ENCODE measurements around the gene DOCK4.
A peak's percentile ranks its signal among the peaks of the same experiment; 100 is the strongest.

Gene DOCK4

GRCh38 chr7:112005205-112005775 is 200.9 kb downstream of the DOCK4 start:
- DNase-seq (ENCODE audit: low spot score), result no peak

GRCh38 chr7:112001091-112001826 is 204.9 kb downstream of the DOCK4 start:
- DNase-seq (ENCODE audit: low spot score), result no peak

- no peak for DNase-seq (ENCODE audit: low spot score)
Measured at GRCh38 chr7:111998326-111998725, 207.9 kb downstream of the DOCK4 start.

GRCh38 chr7:111997546-111997945 is 208.7 kb downstream of the DOCK4 start:
- no peak for DNase-seq (ENCODE audit: low spot score)

- no peak for DNase-seq (ENCODE audit: low spot score)
Measured at GRCh38 chr7:111992601-111993000, 213.6 kb downstream of the DOCK4 start.

GRCh38 chr7:111990643-111991042 is 215.6 kb downstream of the DOCK4 start:
- DNase-seq (ENCODE audit: low spot score), result no peak

- no peak for DNase-seq (ENCODE audit: low spot score)
Measured at GRCh38 chr7:111987886-111988285, 218.3 kb downstream of the DOCK4 start.

GRCh38 chr7:111987115-111987826 is 218.9 kb downstream of the DOCK4 start:
- peak; percentile 14 for DNase-seq (ENCODE audit: low spot score)

GRCh38 chr7:111986601-111987000 is 219.6 kb downstream of the DOCK4 start:
- no peak for DNase-seq (ENCODE audit: low spot score)

GRCh38 chr7:111985798-111986197 is 220.4 kb downstream of the DOCK4 start:
- no peak for DNase-seq (ENCODE audit: low spot score)

- DNase-seq (ENCODE audit: low spot score), result no peak
Measured at GRCh38 chr7:111982804-111983203, 223.4 kb downstream of the DOCK4 start.

- DNase-seq (ENCODE audit: low spot score), result no peak
Measured at GRCh38 chr7:111982133-111982532, 224.1 kb downstream of the DOCK4 start.

GRCh38 chr7:111980725-111981124 is 225.5 kb downstream of the DOCK4 start:
- no peak for DNase-seq (ENCODE audit: low spot score)

GRCh38 chr7:111975346-111975745 is 230.9 kb downstream of the DOCK4 start:
- DNase-seq (ENCODE audit: low spot score), result no peak

- DNase-seq (ENCODE audit: low spot score), result no peak
Measured at GRCh38 chr7:111960984-111961383, 245.2 kb downstream of the DOCK4 start.

GRCh38 chr7:111958896-111959295 is 247.3 kb downstream of the DOCK4 start:
- DNase-seq (ENCODE audit: low spot score), result no peak

- DNase-seq (ENCODE audit: low spot score), result no peak
Measured at GRCh38 chr7:111958431-111958830, 247.8 kb downstream of the DOCK4 start.

GRCh38 chr7:111955616-111956015 is 250.6 kb downstream of the DOCK4 start:
- DNase-seq (ENCODE audit: low spot score), result no peak

GRCh38 chr7:111954474-111955381 is 251.5 kb downstream of the DOCK4 start:
- DNase-seq (ENCODE audit: low spot score), result no peak

GRCh38 chr7:111954056-111954455 is 252.1 kb downstream of the DOCK4 start:
- DNase-seq (ENCODE audit: low spot score), result no peak

GRCh38 chr7:111953611-111954010 is 252.6 kb downstream of the DOCK4 start:
- DNase-seq (ENCODE audit: low spot score), result peak; percentile 24

- no peak for DNase-seq (ENCODE audit: low spot score)
Measured at GRCh38 chr7:111952783-111953182, 253.4 kb downstream of the DOCK4 start.

All from NAMALWA (cell line).